AG08395 (cell line): ENCODE results near the gene LAD1.

Experiments
- DNase-seq: peaks from one replicate; pipeline ENCODE4 v3.0.0; 2012; ENCODE audit warnings: mixed read lengths, low spot score

The LAD1 gene

GRCh38 chr1:201391225-201391624, 7.9 kb downstream of the LAD1 start:
- DNase-seq, result no peak

- no peak for DNase-seq
Observed at GRCh38 chr1:201389051-201389450, 10.1 kb downstream of the LAD1 start.

GRCh38 chr1:201386208-201386607, 12.9 kb downstream of the LAD1 start:
- no peak for DNase-seq

GRCh38 chr1:201385299-201385891, 13.7 kb downstream of the LAD1 start:
- DNase-seq, result peak; percentile 61

- no peak for DNase-seq
Observed at GRCh38 chr1:201384406-201384782, 14.7 kb downstream of the LAD1 start.

GRCh38 chr1:201383647-201384405, 15.3 kb downstream of the LAD1 start:
- peak; percentile 90 for DNase-seq

GRCh38 chr1:201381130-201381529, 18.0 kb downstream of the LAD1 start:
- DNase-seq, result no peak

GRCh38 chr1:201379733-201380242, 19.3 kb downstream of the LAD1 start:
- DNase-seq, result no peak

GRCh38 chr1:201378804-201379203, 20.3 kb downstream of the LAD1 start:
- no peak for DNase-seq

- no peak for DNase-seq
Observed at GRCh38 chr1:201377611-201378092, 21.5 kb downstream of the LAD1 start, which contains the start of gene TNNT2. TNNT2 (minus strand) TSS chr1:201377680; CDS start chr1:201373254, 4,426 bp downstream.

- DNase-seq, result peak; percentile 62
Observed at GRCh38 chr1:201376464-201377374, 22.4 kb downstream of the LAD1 start.

- no peak for DNase-seq
Observed at GRCh38 chr1:201376107-201376463, 23.0 kb downstream of the LAD1 start.

GRCh38 chr1:201375169-201375568, 24.0 kb downstream of the LAD1 start:
- DNase-seq, result no peak

GRCh38 chr1:201374364-201374763, 24.8 kb downstream of the LAD1 start:
- DNase-seq, result no peak

- no peak for DNase-seq
Observed at GRCh38 chr1:201371792-201372191, 27.3 kb downstream of the LAD1 start.

- DNase-seq, result no peak
Observed at GRCh38 chr1:201371276-201371675, 27.8 kb downstream of the LAD1 start.

GRCh38 chr1:201370500-201370899, 28.6 kb downstream of the LAD1 start:
- DNase-seq, result no peak

- DNase-seq, result no peak
Observed at GRCh38 chr1:201369209-201369608, 29.9 kb downstream of the LAD1 start.

- no peak for DNase-seq
Observed at GRCh38 chr1:201366696-201367095, 32.4 kb downstream of the LAD1 start.

GRCh38 chr1:201365251-201365650, 33.9 kb downstream of the LAD1 start:
- DNase-seq, result no peak

GRCh38 chr1:201364808-201365105, 34.4 kb downstream of the LAD1 start:
- DNase-seq, result no peak

GRCh38 chr1:201363467-201363866, 35.7 kb downstream of the LAD1 start:
- DNase-seq, result no peak

GRCh38 chr1:201362906-201363305, 36.2 kb downstream of the LAD1 start:
- no peak for DNase-seq
